Activated CD4-positive, alpha-beta T cell treated with anti-CD3 and anti-CD28 coated beads, Interleukin-2, amount 50 U/mL, for 24 hours (primary cell): Measurements from ENCODE around the gene RBBP5.

Experiments used
- DNase-seq, 2 donors: peaks; one replicate each; pipeline ENCODE4 v3.0.0-alpha.2; 2020; ENCODE audit warnings: low read depth in 1 of 2, low spot score in 1 of 2

The RBBP5 gene

GRCh38 chr1:205129447-205130029 is 7.8 kb upstream of the RBBP5 start:
- no peak for DNase-seq

GRCh38 chr1:205128050-205128449 is 6.3 kb upstream of the RBBP5 start:
- no peak for DNase-seq

DNA sequence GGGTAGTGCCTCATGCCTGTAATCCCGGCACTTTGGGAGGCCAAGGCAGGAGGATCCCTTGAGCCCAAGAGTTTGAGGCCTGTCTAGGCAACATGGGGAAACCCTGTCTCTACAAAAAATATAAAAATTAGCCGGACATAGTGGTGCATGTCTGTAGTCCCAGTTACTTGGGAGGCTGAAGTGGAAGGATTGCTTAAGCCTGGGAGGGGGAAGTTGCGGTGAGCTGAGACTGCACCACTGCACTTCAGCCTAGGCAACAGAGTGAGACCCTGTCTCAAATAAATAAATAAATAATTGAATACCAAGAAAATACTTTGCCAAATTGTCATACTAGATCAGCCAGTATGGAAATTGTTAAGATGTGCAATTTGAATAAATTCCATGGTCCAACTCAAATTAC is 5.9 kb upstream of the RBBP5 start:
- DNase-seq, result no peak

DNA sequence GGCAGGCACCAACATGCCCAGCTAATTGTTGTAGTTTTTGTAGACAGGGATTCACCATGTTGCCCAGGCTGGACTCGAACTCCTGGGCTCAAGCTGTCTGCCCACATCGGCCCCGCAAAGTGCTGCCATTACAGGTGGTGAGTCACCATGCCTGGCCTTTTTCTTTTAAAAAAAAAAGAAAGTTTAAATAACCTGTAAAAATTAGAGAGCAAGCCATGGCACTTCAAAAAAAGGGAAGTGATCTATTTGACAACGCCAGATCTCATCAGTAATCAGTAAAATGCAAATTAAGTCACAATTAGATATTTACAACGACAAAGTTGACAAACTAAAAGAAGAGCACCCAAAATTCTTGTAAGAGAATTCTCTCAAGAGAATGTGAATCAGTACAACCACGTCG is 2.9 kb upstream of the RBBP5 start:
- no peak for DNase-seq

GRCh38 chr1:205122489-205122882 is 708 bp upstream of the RBBP5 start:
- DNase-seq, result no peak

DNA sequence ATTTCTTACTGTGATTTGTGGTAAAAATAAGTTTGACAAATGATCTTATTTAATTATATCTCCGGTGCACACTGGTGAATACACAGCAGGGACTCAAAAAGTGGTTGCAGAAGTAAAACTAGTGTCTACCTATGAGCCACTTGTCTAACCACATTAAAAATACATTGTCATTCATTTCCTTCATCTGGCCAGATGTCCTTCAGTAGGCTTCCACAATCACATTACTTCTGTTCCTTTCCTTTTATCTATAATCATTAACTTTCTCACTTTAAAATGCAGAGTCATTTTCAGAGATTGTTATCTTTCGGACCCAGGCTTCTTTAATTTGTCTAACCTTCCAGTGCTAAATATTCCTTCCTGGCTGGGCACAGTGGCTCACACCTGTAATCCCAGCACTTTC is 3.0 kb downstream of the RBBP5 start:
- no peak for DNase-seq

DNA sequence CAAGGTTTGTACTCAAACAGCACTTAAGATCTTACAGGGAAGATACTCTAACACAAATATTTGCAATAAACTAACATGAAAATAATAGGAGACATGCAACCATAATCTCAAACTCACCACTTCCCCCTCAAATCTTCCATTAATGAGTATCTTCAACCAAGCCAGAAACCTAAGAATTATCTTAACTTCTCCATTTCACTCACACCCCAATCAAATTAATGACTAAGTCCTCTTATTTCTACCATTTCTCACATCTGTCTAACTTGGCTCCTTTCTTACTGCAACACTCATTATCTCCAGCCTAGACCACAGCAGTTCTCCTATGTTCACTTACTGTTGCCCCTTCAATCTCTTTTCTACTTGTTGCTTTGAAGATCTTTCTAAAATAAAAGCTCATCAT is 10.4 kb downstream of the RBBP5 start:
- no peak for DNase-seq

GRCh38 chr1:205109711-205110110 is 12.1 kb downstream of the RBBP5 start:
- no peak for DNase-seq

DNA sequence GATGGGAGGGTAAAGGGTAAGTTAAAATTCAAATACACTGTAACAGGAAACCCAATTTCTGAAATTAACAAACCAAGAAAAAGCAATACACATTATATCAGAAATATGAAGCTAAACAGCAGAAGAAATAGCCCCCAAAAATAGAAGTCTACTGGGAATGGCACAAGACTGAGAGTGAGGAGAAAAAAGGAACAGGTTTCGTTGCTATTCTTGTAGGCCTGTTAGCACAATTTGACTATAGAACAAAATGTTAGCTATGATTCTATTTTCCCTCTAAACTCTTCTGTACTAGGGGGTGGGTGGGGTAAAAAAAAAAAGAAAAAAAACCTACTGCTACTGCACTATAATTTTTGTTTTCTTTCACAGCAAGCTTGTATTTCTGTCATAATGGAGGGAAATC is 12.5 kb downstream of the RBBP5 start:
- no peak for DNase-seq

- no peak for DNase-seq
These were observed 13.3 kb downstream of the RBBP5 start for GRCh38 chr1:205108464-205108863.

- no peak for DNase-seq
These were observed 14.5 kb downstream of the RBBP5 start for GRCh38 chr1:205107327-205107726.

GRCh38 chr1:205102404-205102803 is 19.4 kb downstream of the RBBP5 start:
- DNase-seq, result no peak

- no peak for DNase-seq
These were observed 23.5 kb downstream of the RBBP5 start for GRCh38 chr1:205098242-205098641.

- DNase-seq, result no peak
These were observed 26.4 kb downstream of the RBBP5 start for GRCh38 chr1:205095422-205095821.

GRCh38 chr1:205091043-205091740 is 30.6 kb downstream of the RBBP5 start:
- no peak for DNase-seq

DNA sequence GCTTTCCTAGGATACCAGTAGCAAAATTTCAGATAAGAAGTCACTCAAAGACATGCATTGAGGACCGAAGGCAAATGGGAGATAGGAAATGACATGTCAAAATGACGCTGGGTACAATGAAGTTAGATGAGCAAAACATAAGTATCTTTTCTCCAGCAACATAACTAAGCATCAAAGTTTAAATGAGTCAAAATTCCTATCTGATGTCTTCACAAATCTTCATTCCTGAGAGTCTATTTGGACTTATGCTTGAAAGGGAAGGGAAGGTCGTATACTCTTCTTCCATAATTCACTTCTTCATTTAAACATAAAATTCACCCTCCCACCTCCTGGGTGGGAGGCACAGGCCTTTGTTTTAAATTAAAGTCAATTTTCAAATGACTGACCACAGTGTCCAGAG is 33.4 kb downstream of the RBBP5 start:
- no peak for DNase-seq

DNA sequence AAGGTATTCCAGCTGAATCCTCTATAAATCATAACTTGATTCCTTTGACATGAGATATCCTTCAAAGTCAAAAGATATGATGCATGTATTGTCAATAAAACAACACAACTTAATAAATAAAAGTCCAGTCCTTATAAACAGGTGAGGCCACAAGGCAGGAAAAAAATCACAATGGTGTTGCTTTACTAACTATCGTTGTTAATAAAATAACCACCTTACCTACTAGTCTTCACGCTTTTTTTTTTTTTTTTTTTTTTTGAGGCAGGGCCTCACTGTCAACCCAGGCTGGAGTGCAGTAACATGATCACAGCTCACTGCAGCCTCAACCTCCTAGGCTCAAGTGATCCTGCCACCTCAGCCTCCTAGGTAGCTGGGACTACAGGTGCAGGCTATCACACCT is 37.4 kb downstream of the RBBP5 start, which contains the start of gene TMEM81:
Gene TMEM81, minus strand, starts transcription at position 101 of the 400 bp plus-strand sequence. CDS start 140 bp downstream, outside the sequence.
- DNase-seq, result no peak

- DNase-seq, result no peak
These were observed 39.3 kb downstream of the RBBP5 start for GRCh38 chr1:205082431-205082830.

DNA sequence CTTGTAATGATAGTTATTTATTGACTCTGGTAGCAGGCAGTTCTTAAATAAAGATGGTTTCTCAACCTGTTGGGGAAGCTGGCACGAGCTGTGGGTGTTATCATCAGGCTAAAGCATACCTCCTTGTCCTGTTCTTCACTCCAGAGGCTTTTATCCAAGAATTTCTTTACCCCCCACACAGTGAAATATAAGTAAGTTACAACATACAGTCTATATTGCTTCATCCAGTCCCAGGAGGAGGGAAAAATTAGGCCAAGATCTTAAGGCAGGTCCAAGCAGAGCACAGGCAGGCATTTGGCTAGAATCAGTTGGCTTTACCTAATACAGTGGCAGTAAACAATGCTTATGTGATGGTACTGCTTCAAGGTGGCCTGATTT is 43.9 kb downstream of the RBBP5 start:
- no peak for DNase-seq

DNA sequence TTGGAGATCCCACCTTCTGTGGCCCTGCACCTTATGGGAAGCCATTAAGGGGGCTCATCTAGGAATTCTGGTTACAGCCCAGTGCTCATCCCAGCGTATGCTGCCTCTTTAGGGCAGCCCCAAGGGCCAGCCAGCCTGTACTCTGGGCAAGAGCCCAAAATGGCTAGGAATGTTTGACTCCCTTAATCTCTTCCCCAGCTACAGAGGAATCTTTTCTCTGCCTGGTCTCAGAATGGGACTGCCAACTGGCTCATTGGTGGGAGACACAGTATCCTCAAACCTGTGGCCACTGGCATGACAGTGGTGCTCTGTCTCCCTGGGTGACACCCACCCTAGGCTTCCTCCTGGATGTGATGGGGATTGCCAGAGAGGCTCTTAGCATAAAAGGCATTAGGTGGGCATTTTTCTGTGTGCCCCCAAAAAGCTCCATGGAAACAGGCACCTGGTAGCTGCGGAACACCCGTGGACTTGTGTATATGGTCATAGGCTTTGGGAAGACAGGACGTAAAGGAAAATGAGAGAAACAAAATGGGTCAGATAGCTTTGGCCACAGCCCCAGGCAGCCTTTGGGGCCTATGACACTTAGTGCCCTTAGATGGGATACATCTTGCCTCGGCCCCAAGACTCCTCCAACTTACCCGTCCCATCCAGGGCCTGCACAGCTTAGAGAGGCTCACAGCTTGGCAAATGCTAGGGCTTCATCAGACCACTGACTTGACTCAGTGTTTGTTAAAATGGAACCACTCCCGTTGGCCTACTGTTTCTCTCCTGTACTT is 44.4 kb downstream of the RBBP5 start:
- no peak for DNase-seq

GRCh38 chr1:205076245-205076761 is 45.5 kb downstream of the RBBP5 start:
- no peak for DNase-seq

GRCh38 chr1:205075642-205076155 is 46.1 kb downstream of the RBBP5 start:
- DNase-seq, result no peak
